Measurements from ENCODE around the gene CRBN.

Gene CRBN

GRCh38 chr3:3160826-3161225 is 18.7 kb downstream of the CRBN start:
- no peak for DNase-seq
- no peaks in the 10 kb centered on the region for H3K9me3 ChIP-seq
- TF ChIP-seq, protein P1, sequence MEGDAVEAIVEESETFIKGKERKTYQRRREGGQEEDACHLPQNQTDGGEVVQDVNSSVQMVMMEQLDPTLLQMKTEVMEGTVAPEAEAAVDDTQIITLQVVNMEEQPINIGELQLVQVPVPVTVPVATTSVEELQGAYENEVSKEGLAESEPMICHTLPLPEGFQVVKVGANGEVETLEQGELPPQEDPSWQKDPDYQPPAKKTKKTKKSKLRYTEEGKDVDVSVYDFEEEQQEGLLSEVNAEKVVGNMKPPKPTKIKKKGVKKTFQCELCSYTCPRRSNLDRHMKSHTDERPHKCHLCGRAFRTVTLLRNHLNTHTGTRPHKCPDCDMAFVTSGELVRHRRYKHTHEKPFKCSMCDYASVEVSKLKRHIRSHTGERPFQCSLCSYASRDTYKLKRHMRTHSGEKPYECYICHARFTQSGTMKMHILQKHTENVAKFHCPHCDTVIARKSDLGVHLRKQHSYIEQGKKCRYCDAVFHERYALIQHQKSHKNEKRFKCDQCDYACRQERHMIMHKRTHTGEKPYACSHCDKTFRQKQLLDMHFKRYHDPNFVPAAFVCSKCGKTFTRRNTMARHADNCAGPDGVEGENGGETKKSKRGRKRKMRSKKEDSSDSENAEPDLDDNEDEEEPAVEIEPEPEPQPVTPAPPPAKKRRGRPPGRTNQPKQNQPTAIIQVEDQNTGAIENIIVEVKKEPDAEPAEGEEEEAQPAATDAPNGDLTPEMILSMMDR (IDR thresholded peaks at IDR 0.05; ENCODE audit: low read depth, low read length), result no peak
- H3K27me3 ChIP-seq, result no peaks in the 10 kb centered on the region
- H3K36me3 ChIP-seq, result peaks cover 4% of the 10 kb centered on the region; the same call in 1 of the 2 replicates
- H3K4me1 ChIP-seq, result no peaks in the 10 kb centered on the region
- H3K4me3 ChIP-seq (ENCODE audit: low read depth, low read length), result no peak overlapping the region

DNA sequence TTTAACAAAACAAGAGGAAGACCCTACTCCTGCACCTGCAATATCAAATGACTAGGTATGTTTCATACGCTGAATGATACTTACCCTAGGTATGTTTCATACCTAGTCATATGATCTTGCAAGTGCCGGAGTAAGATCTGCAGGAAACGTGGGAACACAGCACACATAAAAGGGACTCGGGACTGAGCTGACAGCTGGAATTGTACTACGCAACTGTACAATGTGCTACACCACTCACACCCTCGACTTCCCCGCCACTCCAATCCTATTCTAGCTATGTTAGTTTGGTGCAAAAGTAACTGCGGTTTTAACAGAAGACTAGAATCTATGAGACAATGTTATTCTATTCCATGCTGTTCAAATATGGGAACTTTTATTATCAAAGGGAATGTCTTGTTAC is 22.0 kb downstream of the CRBN start:
- no peak for DNase-seq
- Histone ChIP-seq H3K9me3 (no peaks in the 10 kb centered on the region), H3K4me3 (ENCODE audit: low read depth, low read length) (no peak overlapping the region), H3K4me1 (no peaks in the 10 kb centered on the region), H3K36me3 (peaks cover 14% of the 10 kb centered on the region), H3K27me3 (no peaks in the 10 kb centered on the region)
- TF ChIP-seq, protein P1 (IDR thresholded peaks at IDR 0.05; ENCODE audit: low read depth, low read length), result no peak

DNA sequence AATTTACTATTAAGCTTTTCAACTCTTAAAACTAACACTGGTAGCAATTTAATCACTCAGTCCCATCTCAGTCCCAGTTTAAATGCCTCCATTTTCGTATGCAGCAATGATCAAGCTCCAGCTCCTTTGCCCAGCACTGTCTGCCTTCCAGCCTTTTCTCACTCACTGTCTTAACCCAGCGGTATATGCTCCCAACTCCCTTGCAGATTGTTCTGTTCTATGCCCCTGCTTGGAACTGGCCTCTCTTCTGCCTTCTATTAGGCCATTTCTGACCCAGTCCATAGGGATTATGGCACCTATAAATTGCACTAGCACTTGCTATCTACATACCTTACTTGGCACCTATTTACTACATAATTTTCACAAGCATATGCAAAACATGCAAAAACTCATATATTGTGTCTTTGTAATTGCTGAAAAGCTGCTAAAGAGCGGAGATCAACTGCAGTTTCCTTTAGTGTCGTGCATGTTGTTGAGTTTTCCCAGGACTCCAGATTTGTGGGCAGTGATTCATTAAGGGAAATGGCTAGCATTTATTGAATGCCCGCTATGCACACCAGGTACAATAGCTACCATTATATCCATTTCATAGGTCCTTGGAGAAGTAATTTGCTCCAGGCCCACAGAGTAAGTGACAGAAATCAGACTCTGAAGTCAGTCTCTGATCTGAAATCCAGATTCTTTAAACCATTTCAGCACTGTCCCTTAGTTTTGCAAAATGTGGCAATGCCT is 24.4 kb downstream of the CRBN start:
- no peak for DNase-seq
- H3K4me1 ChIP-seq, result no peaks in the 10 kb centered on the region
- H3K27me3 ChIP-seq, result no peaks in the 10 kb centered on the region
- H3K4me3 ChIP-seq (ENCODE audit: low read depth, low read length), result no peak overlapping the region
- no peaks in the 10 kb centered on the region for H3K9me3 ChIP-seq
- TF ChIP-seq, protein P1 (IDR thresholded peaks at IDR 0.05; ENCODE audit: low read depth, low read length), result no peak
- peaks cover 30% of the 10 kb centered on the region for H3K36me3 ChIP-seq

DNA sequence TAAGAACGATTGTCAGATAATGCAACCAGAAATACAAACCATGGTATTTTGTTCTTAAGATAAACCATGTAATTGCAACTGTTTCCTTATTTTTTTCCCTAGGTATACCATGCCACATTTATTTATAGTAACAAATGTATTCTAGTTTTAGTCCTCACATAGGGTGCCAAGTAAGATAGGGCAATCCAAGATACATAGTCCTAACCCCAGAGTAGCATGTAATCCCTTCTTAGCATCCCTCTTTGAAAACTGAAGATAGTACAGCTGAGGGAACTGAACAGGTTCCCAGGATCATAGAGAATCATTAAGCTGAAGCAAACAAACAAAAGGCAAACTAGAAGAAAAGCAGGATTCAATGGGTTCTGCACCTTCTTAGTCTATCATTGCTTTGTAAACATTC is 28.0 kb downstream of the CRBN start:
- no peaks in the 10 kb centered on the region for H3K9me3 ChIP-seq
- no peak for DNase-seq
- H3K4me1 ChIP-seq, result no peaks in the 10 kb centered on the region
- TF ChIP-seq, protein P1 (IDR thresholded peaks at IDR 0.05; ENCODE audit: low read depth, low read length), result no peak
- H3K27me3 ChIP-seq, result no peaks in the 10 kb centered on the region
- H3K36me3 ChIP-seq, result peaks cover 37% of the 10 kb centered on the region
- no peak overlapping the region for H3K4me3 ChIP-seq (ENCODE audit: low read depth, low read length)

DNA sequence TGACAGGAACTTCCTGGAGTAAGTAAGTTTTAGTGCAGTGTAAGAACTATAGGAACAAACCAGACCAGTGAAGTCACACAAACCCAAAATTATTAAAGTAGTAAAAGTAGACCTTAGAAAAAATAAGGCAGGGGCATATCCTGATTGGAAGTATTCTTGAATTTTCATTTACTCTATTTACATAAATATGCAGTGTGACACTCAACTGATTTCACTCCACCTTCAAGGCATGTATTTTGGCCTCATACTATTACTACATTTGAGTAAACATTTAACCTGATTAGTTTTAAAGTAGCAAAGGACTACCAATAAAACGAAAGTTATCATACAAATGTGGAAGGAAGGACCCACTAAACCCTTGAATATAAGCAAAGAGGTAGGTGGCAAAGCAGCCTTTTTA is 29.9 kb downstream of the CRBN start:
- no peak for DNase-seq
- Histone ChIP-seq H3K36me3 (peaks cover 35% of the 10 kb centered on the region), H3K4me3 (ENCODE audit: low read depth, low read length) (no peak overlapping the region), H3K27me3 (no peaks in the 10 kb centered on the region), H3K4me1 (no peaks in the 10 kb centered on the region), H3K9me3 (no peaks in the 10 kb centered on the region)
- TF ChIP-seq, protein P1 (IDR thresholded peaks at IDR 0.05; ENCODE audit: low read depth, low read length), result no peak

DNA sequence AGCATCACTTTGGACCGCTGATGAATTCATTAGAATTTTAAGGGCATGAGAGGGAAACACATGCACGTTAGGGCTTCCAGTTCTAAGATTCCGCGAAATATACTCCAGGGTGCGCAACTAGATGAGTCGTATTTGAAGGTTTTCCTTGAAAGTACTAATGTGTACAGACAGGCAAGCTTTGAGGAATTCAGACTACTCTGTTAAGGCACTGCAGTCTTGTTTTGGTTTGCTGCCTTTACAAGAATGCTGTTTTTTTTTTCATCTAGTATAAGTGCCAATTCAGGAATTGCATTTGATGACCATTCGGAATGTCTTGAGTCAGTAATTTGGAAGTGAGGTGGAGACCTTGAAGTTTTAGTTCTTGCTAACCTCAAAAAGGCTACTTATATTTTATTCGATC is 33.7 kb downstream of the CRBN start:
- no peaks in the 10 kb centered on the region for H3K4me1 ChIP-seq
- TF ChIP-seq, protein P1 (IDR thresholded peaks at IDR 0.05; ENCODE audit: low read depth, low read length), result no peak
- no peaks in the 10 kb centered on the region for H3K27me3 ChIP-seq
- DNase-seq, result no peak
- peaks cover 20% of the 10 kb centered on the region for H3K36me3 ChIP-seq
- H3K4me3 ChIP-seq (ENCODE audit: low read depth, low read length), result no peak overlapping the region
- no peaks in the 10 kb centered on the region for H3K9me3 ChIP-seq
